T-helper 2 cell treated with Interferon-gamma antibody and Interleukin-4, amounts not matched to agents 5 μg/mL and 100 μg/mL, for 36 hours (primary cell): Measurements from ENCODE around the gene B3GNT9.

Experiments
- DNase-seq: peaks from one replicate; pipeline ENCODE4 v3.0.0; 2021; ENCODE audit warnings: low spot score
- H3K27ac Mint-ChIP-seq: one replicate; pipeline ENCODE4 v1.8.0; 2021; ENCODE audit warnings: mild to moderate bottlenecking, mixed read lengths
- H3K27me3 Mint-ChIP-seq: one replicate; pipeline ENCODE4 v1.8.0; 2021; ENCODE audit warnings: low read depth, mixed read lengths
- H3K36me3 Mint-ChIP-seq: one replicate; pipeline ENCODE4 v1.8.0; 2021; ENCODE audit warnings: low read depth, mixed read lengths
- H3K4me1 Mint-ChIP-seq: one replicate; pipeline ENCODE4 v1.8.0; 2021; ENCODE audit warnings: low read depth, mixed read lengths
- H3K4me3 Mint-ChIP-seq: one replicate; pipeline ENCODE4 v1.8.0; 2022; ENCODE audit warnings: mild to moderate bottlenecking, moderate library complexity, mixed read lengths
- H3K9me3 Mint-ChIP-seq: one replicate; pipeline ENCODE4 v1.8.0; 2021; ENCODE audit warnings: mixed read lengths

B3GNT9 gene

GRCh38 chr16:67190448-67191399 is 39.9 kb upstream of the B3GNT9 start:
- H3K4me3 Mint-ChIP-seq, result peak overlapping the region; percentile 95
- H3K4me1 Mint-ChIP-seq, result peaks cover 29% of the 10 kb centered on the region
- peaks cover 32% of the 10 kb centered on the region for H3K36me3 Mint-ChIP-seq
- no peak for DNase-seq
- H3K9me3 Mint-ChIP-seq, result no peaks in the 10 kb centered on the region
- no peak overlapping the region for H3K27ac Mint-ChIP-seq
- no peaks in the 10 kb centered on the region for H3K27me3 Mint-ChIP-seq

DNA sequence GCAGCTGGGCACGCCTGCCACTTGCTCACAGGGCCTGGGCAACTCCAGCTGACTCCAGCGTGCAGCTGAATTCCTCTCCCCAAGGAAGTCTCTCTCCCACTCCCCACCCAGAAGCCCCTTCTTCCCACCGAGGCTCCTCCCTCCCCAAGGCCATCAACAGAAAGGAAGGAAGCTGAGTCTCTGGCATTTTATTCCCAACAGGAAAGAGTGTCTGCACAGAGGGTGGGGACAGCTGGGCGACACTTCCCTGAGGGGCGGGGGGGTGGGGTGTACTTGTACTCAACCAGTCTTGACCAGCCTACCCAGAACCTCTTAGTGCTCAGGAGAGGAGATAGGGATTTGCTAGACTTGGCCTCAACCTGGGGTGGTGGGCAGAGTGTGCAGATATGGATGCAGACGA is 39.2 kb upstream of the B3GNT9 start, which contains the start of gene EXOC3L1:
TSS of gene EXOC3L1 (minus strand) at position 96 of the 400 bp plus-strand sequence. CDS start 460 bp downstream, outside the sequence.
- Mint-ChIP-seq H3K4me3 (peak within 1 kb of the TSS; percentile 95), H3K27ac (no peak within 1 kb of the TSS), H3K9me3 (no peaks in the 10 kb centered on the region), H3K4me1 (peaks cover 35% of the 10 kb centered on the region), H3K27me3 (peaks cover 7% of the 10 kb centered on the region), H3K36me3 (peaks cover 25% of the 10 kb centered on the region)
- no peak for DNase-seq

GRCh38 chr16:67188798-67189197 is 38.0 kb upstream of the B3GNT9 start:
- Mint-ChIP-seq H3K27ac (no peak overlapping the region), H3K27me3 (peaks cover 8% of the 10 kb centered on the region), H3K4me1 (peaks cover 34% of the 10 kb centered on the region), H3K9me3 (no peaks in the 10 kb centered on the region), H3K36me3 (peaks cover 15% of the 10 kb centered on the region), H3K4me3 (no peak overlapping the region)
- no peak for DNase-seq

DNA sequence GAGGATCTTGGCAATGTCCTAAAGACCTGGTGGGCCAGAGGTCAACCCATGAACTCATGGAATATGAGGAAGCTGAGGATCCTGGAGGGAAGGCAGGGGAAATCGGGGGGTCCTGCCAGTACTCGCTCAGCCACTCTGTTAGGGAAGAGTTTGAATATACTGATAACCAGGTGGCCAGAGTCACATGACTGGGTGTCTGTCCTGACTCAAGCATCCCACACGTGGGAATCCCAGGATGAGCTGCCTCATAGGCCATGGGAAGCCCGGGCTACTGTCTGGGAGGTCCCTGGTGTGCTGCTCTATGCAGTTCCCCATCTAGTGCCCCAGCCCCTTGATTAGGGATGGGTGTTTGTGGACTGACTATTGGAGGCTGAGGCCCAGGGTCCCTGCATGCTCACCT is 37.5 kb upstream of the B3GNT9 start:
- DNase-seq, result no peak
- H3K4me3 Mint-ChIP-seq, result no peak overlapping the region
- H3K9me3 Mint-ChIP-seq, result no peaks in the 10 kb centered on the region
- H3K27ac Mint-ChIP-seq, result no peak overlapping the region
- H3K4me1 Mint-ChIP-seq, result peaks cover 30% of the 10 kb centered on the region
- peaks cover 8% of the 10 kb centered on the region for H3K27me3 Mint-ChIP-seq
- peaks cover 10% of the 10 kb centered on the region for H3K36me3 Mint-ChIP-seq

DNA sequence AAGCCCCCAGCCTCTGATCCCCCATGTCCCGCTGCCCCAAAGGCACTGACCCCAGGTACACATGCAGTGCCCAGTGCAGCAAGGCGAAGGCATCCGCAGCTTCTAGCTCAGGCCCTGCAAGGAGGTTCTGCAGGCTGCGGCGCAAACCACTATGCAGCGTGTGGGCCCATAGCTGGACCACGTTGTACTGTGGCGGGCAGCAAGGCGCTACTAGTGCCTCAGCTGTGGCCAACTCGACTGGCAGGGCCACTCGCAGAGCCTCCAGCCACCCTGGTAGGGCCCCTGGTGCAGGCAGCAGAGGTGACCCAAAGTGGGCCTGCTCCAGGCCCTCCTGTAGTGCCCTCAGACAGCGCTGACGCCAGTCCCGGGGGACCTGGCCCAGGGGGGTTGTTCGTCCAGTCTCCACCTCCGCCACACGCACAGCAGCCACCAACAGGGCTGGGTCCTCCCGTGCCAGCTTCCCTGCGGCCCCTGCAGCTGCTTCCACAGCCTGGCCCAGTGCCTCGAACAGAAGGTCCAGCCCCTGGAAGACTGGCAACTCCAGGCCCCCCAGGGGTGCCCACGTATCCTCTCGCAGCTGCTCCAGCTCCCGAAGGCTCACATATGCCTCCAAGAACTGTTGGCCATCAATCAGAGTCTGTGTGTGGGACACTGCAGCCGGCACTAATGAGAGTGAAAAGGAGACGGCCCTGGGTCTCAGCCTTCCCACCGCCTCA is 36.5 kb upstream of the B3GNT9 start:
- Mint-ChIP-seq H3K9me3 (no peaks in the 10 kb centered on the region), H3K4me1 (peaks cover 20% of the 10 kb centered on the region), H3K27ac (no peak overlapping the region), H3K4me3 (no peak overlapping the region), H3K27me3 (peaks cover 8% of the 10 kb centered on the region), H3K36me3 (peaks cover under 1% of the 10 kb centered on the region)
- no peak for DNase-seq

DNA sequence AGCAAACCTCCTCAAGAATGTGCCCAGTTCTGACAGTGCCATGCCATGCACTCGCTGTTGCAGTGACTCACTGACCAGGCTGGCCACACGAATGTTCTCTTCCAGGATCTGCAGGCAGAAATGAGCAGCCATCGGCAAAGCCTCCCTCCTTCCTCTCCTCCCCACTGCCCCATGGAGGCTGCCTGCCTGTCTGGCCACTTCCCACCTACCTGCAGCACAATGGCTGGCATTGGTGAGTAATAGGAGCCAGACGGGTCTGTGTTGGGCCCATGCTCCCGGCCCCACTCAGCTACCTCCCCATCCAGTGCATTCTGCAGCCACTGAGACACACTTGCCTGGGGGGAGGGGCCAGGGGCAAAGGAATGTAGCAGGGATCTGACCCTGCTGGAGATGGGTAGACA is 35.8 kb upstream of the B3GNT9 start:
- Mint-ChIP-seq H3K9me3 (no peaks in the 10 kb centered on the region), H3K4me3 (no peak overlapping the region), H3K4me1 (peaks cover 16% of the 10 kb centered on the region), H3K27me3 (peaks cover 8% of the 10 kb centered on the region), H3K27ac (no peak overlapping the region), H3K36me3 (no peaks in the 10 kb centered on the region)
- DNase-seq, result no peak

- H3K27me3 Mint-ChIP-seq, result peaks cover 8% of the 10 kb centered on the region
Measured at GRCh38 chr16:67185651-67186134, 34.9 kb upstream of the B3GNT9 start.

DNA sequence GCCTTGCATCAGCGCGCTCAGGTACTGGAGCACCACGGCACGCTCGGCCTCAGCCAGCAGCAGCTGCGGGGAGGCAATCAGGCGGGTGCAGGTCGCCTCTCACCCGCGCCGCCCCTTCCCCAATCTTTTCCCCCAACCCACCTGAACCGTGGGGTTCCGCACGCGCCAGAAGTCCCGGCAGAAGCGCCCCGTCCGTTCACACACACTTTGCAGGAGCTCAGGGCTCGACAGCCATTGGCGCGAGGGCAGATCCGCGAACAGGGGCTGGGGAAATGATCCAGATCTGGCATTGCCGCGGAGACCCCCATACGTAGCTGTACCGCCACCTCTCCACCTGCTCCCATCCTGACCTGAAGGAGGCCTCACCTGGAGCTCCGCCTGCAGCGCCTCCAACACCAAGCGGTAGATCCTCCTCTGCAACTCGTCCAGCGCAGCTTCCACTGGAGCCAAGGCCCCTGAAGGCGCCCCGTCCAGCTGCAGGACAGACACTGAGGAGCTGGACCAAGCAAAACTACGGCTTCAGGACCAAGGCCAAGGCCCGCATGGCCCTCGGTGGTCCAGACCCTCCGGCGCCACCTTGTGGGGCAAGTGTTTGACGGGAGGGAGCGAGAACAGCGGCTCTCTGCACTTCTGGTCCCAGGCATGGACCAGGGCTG is 34.3 kb upstream of the B3GNT9 start:
- DNase-seq, result peak; percentile 83
- peaks cover 8% of the 10 kb centered on the region for H3K27me3 Mint-ChIP-seq
- peaks cover 10% of the 10 kb centered on the region for H3K4me1 Mint-ChIP-seq
- H3K27ac Mint-ChIP-seq, result peak overlapping the region; percentile 85
- H3K9me3 Mint-ChIP-seq, result no peaks in the 10 kb centered on the region
- peak overlapping the region; percentile 90 for H3K4me3 Mint-ChIP-seq
- no peaks in the 10 kb centered on the region for H3K36me3 Mint-ChIP-seq

More at GRCh38 chr16:67185651-67186134, 34.9 kb upstream of the B3GNT9 start:
- no peak for DNase-seq
- Mint-ChIP-seq H3K4me1 (peaks cover 10% of the 10 kb centered on the region), H3K9me3 (no peaks in the 10 kb centered on the region), H3K4me3 (peak overlapping the region; percentile 90), H3K27ac (no peak overlapping the region), H3K36me3 (no peaks in the 10 kb centered on the region)

- Mint-ChIP-seq H3K9me3 (no peaks in the 10 kb centered on the region), H3K27ac (no peak overlapping the region), H3K4me1 (peaks cover 10% of the 10 kb centered on the region), H3K36me3 (no peaks in the 10 kb centered on the region), H3K27me3 (peaks cover 8% of the 10 kb centered on the region), H3K4me3 (peak overlapping the region; percentile 90)
- no peak for DNase-seq
Measured at GRCh38 chr16:67184453-67184994, 33.7 kb upstream of the B3GNT9 start.

- DNase-seq, result peak; percentile 94
- no peaks in the 10 kb centered on the region for H3K36me3 Mint-ChIP-seq
- H3K27ac Mint-ChIP-seq, result peak within 1 kb of the TSS; percentile 66
- peak within 1 kb of the TSS; percentile 90 for H3K4me3 Mint-ChIP-seq
- peaks cover 13% of the 10 kb centered on the region for H3K4me1 Mint-ChIP-seq
- no peaks in the 10 kb centered on the region for H3K9me3 Mint-ChIP-seq
- peaks cover 8% of the 10 kb centered on the region for H3K27me3 Mint-ChIP-seq
Measured at GRCh38 chr16:67183627-67184452, 33.0 kb upstream of the B3GNT9 start, which contains the start of gene MATCAP1. MATCAP1 (minus strand) TSS chr16:67183963; CDS start chr16:67180610, 3,353 bp downstream.

DNA sequence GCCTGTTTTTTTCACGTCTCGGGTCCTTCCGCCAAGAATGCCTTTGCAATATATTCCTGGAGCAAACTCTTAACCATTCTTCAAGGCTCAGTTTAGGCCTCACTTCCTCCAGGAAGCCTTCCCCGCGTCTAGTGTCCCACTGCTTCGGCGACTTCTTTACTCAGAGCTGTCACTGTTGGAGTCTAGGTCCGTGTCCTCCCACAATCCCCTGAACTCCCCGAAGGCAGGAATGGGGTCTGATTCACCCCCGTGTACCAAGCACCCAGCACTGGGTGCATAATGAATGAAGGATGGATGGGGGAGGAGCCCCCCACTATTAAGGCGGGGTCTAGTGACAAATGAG is 32.5 kb upstream of the B3GNT9 start:
- no peak for DNase-seq
- Mint-ChIP-seq H3K36me3 (no peaks in the 10 kb centered on the region), H3K4me1 (peaks cover 16% of the 10 kb centered on the region), H3K9me3 (no peaks in the 10 kb centered on the region), H3K27me3 (peaks cover 8% of the 10 kb centered on the region), H3K27ac (no peak overlapping the region), H3K4me3 (no peak overlapping the region)

GRCh38 chr16:67182288-67182687 is 31.5 kb upstream of the B3GNT9 start:
- no peak for DNase-seq
- no peaks in the 10 kb centered on the region for H3K9me3 Mint-ChIP-seq
- H3K36me3 Mint-ChIP-seq, result no peaks in the 10 kb centered on the region

DNA sequence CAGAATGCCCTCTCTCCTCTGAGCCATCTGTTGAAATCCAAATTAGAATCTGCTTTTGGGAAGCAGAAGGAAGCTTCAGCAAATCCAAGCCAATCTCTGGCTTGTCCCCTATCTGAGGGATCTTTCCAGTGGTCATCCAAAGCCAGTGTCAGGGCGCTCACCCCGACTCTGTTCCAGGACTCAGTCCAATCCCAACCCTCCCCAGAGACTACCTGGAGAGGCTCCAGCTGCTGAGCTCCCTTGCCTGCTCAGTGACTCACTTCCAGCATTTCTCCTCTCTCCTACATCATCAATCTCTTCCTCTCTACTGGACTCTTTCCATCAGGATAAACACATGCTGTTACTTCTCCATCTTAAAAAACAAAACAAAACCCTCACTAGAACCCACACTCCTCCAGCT is 30.5 kb upstream of the B3GNT9 start:
- peaks cover 11% of the 10 kb centered on the region for H3K27me3 Mint-ChIP-seq
- no peak for DNase-seq
- no peak overlapping the region for H3K27ac Mint-ChIP-seq
- no peaks in the 10 kb centered on the region for H3K9me3 Mint-ChIP-seq
- H3K4me3 Mint-ChIP-seq, result no peak overlapping the region
- peaks cover 26% of the 10 kb centered on the region for H3K4me1 Mint-ChIP-seq
- peaks cover 5% of the 10 kb centered on the region for H3K36me3 Mint-ChIP-seq

More at GRCh38 chr16:67182288-67182687, 31.5 kb upstream of the B3GNT9 start:
- Mint-ChIP-seq H3K4me3 (no peak overlapping the region), H3K27me3 (peaks cover 8% of the 10 kb centered on the region), H3K4me1 (peaks cover 21% of the 10 kb centered on the region), H3K27ac (no peak overlapping the region)
